GM12878 (cell line): ENCODE results near the gene MPC1L. TPM values are rescaled to one million over a fixed set of nuclear protein-coding genes. Genes with fewer than 3 reads are reported as not detected.
A peak's percentile ranks its signal among the peaks of the same experiment; 100 is the strongest.

Experiments used
- ATAC-seq: fragments of 200-7000 bp; cut with Tn5 transposase; 3 replicates; pipeline ENCODE4 v1.9.1; 2020; ENCODE audit warnings: mild to moderate bottlenecking, moderate library complexity
- BruUV-seq: library from RNA; stranded (reverse); fragments of 400-500 nt; replicated peaks from 2 replicates; lab custom pipeline; 2021; lab: Mats Ljungman, UMichigan
- CTCF ChIA-PET: fragments of 300-600 bp; sonication (Branson Sonifier 250); formaldehyde crosslinking; extraction: SDS; loops from one replicate; lab custom pipeline; 2021; ENCODE audit warnings: inconsistent platforms; lab: Yijun Ruan, JAX
- POLR2A ChIA-PET: fragments of 350-600 bp; formaldehyde crosslinking; extraction: SDS; loops from one replicate; lab custom pipeline; 2021; ENCODE audit warnings: inconsistent platforms; lab: Charles Lee
- RAD21 ChIA-PET: fragments of 300-600 bp; sonication (Branson Sonifier 250); formaldehyde crosslinking; loops from one replicate; lab custom pipeline; 2023; ENCODE audit warnings: antibody characterized with exemption; ENCODE audit not compliant: unreplicated experiment; lab: Charles Lee
- SMC1A ChIA-PET: fragments of 300-600 bp; sonication (Branson Sonifier 250); formaldehyde crosslinking; loops from one replicate; lab custom pipeline; 2023; ENCODE audit not compliant: unreplicated experiment, uncharacterized antibody; lab: Charles Lee
- DNase-seq: peaks from one replicate; pipeline ENCODE4 v3.0.0-alpha.2; 2011; ENCODE audit warnings: low read depth, low spot score
- FAIRE-seq: peaks from 3 replicates; lab custom pipeline; 2011; peaks lifted over from hg19 to GRCh38; lab: Jason Lieb, UNC
- H2AFZ ChIP-seq: 2 replicates; pipeline ENCODE4 v1.6.0; 2011; ENCODE audit warnings: low read depth, low read length, control low read depth; ENCODE audit not compliant: control insufficient read depth
- H3K27ac ChIP-seq: 2 replicates; pipeline ENCODE4 v1.5.1; 2011; ENCODE audit warnings: control low read depth; ENCODE audit not compliant: control insufficient read depth, insufficient read depth
- H3K27me3 ChIP-seq, 2 experiments: replicated peaks in 1 of 2; 2 replicates each; pipeline versions ENCODE4 v1.6.0 to v1.6.1; 2011; ENCODE audit warnings: low read length in 1 of 2; ENCODE audit not compliant: control insufficient read depth in 2 of 2, insufficient read depth in 2 of 2
- H3K36me3 ChIP-seq, 2 experiments: 2 replicates each; pipeline ENCODE4 v1.5.1; 2011; ENCODE audit warnings: low read length in 1 of 2; ENCODE audit not compliant: control insufficient read depth in 2 of 2, insufficient read depth in 2 of 2
- H3K4me1 ChIP-seq: 2 replicates; pipeline ENCODE4 v1.6.1; 2011; ENCODE audit warnings: mild to moderate bottlenecking, low read length, moderate library complexity, mixed read lengths; ENCODE audit not compliant: control insufficient read depth, insufficient read depth
- H3K4me2 ChIP-seq: 2 replicates; pipeline ENCODE4 v1.6.0; 2011; ENCODE audit warnings: control low read depth; ENCODE audit not compliant: control insufficient read depth, insufficient read depth
- H3K4me3 ChIP-seq: fragments of 200-600 bp; sonication (generic); 2 replicates; pipeline ENCODE4 v1.5.1; 2016
- H3K79me2 ChIP-seq: 2 replicates; pipeline ENCODE4 v1.6.0; 2011; ENCODE audit warnings: low read length; ENCODE audit not compliant: control insufficient read depth, insufficient read depth
- H3K9ac ChIP-seq: 2 replicates; pipeline ENCODE4 v1.8.0; 2011; ENCODE audit warnings: low read length, control low read depth, mixed read lengths; ENCODE audit not compliant: control insufficient read depth, insufficient read depth
- H3K9me3 ChIP-seq: replicated peaks from 3 replicates; pipeline ENCODE4 v1.5.1; 2011; ENCODE audit warnings: mild to moderate bottlenecking, low read length; ENCODE audit not compliant: control insufficient read depth, insufficient read depth
- H4K20me1 ChIP-seq: 2 replicates; pipeline ENCODE4 v1.6.0; 2011; ENCODE audit not compliant: control insufficient read depth, insufficient read depth
- RFX5 ChIP-seq: IDR thresholded peaks from 2 replicates; pipeline ENCODE4 v1.6.1; 2011; ENCODE audit warnings: low read depth, low read length, improper control_type of control experiment
- WGBS: methylation state at CpG from one replicate; pipeline ENCODE4 v1.1.6; 2016; ENCODE audit warnings: low lambda C conversion rate; ENCODE audit not compliant: insufficient replicate concordance, insufficient coverage; ENCODE audit errors: missing lambda C conversion rate; 5-methylcytosine and 5-hydroxymethylcytosine counted together
- in situ Hi-C: fragments of 300-500 bp; cut with MboI; formaldehyde crosslinking; loops from 9 replicates; pipeline ENCODE4 v1.14.3; 2018; ENCODE audit warnings: mixed read lengths
- intact Hi-C: fragments of 100-400 bp; cut with micrococcal nuclease; formaldehyde crosslinking; loops from one replicate; pipeline ENCODE4 v1.14.2; 2022; ENCODE audit not compliant: unreplicated experiment
- polyA plus RNA-seq, 11 experiments: library from polyadenylated mRNA; depleted of rRNA in 4 of 11; unstranded in 6 of 11; stranded (reverse) in 5 of 11; fragments of >200 nt; fragmentation: Nextera tagmentation in 4 of 11; fragmentation: Illumina TruSeq in 1 of 11; extraction: Ambion mirVana in 4 of 11; extraction: Trizol in 1 of 11; gene quantifications; 1 replicate in 1 of 11; 2 replicates in 10 of 11; pipeline versions ENCODE4 v1.2.1 to v1.2.3, GENCODE V29; 2011 to 2016; ENCODE audit warnings: inconsistent platforms in 2 of 11, missing spikeins in 2 of 11, low read depth in 1 of 11
- total RNA-seq, 4 experiments: library from RNA; depleted of rRNA in 3 of 4; stranded (reverse); fragments of >200 nt in 3 of 4; fragmentation: Illumina TruSeq in 1 of 4; extraction: Trizol in 1 of 4; gene quantifications; 2 replicates each; pipeline versions ENCODE4 v1.2.1 to v1.2.3, GENCODE V29; 2013 to 2021
- TF ChIP-seq, protein P1 (sequence below): fragments of 450-650 bp; IDR thresholded peaks from 2 replicates; pipeline ENCODE4 v1.6.1; 2016; ENCODE audit warnings: mild to moderate bottlenecking, moderate library complexity, borderline replicate concordance

Gene MPC1L
- total and polyA plus RNA-seq, 10 of the 15 experiments (the other 5 are each of a cell fraction or from before 2014, with no cell fraction given) = not detected

DNA sequence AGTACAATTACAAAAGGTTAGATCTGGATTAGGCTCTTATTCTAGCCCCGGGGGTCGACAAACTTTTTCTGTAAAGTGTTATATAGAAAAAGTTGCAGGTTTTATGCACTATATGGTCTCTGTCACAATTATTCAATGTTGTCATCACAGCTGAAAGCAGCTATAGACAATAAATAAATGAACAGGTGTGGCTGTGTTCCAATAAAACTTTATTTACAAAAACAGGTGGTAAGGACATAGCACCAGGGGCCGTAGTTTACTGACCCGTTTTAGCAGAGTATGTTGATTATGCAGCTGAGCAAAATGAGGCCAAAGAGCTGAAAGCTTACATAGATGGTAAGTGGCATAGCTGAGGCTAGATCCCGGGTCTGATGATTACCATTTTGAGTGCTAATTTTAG is 37.2 kb downstream of the MPC1L start:
- Histone ChIP-seq H3K27me3 (no peaks in the 10 kb centered on the region), H3K9ac (no peak overlapping the region), H3K4me1 (no peaks in the 10 kb centered on the region; the same call in 1 of the 2 replicates), H2AFZ (no peak overlapping the region), H3K27ac (no peak overlapping the region), H3K79me2 (no peaks in the 10 kb centered on the region), H3K4me3 (no peak overlapping the region), H3K4me2 (no peak overlapping the region), H3K36me3 (peaks cover 0 to 17% of the 10 kb centered on the region in 2 experiments), H4K20me1 (no peaks in the 10 kb centered on the region), H3K9me3 (no peaks in the 10 kb centered on the region)
- RAD21 ChIA-PET = no interaction called here
- FAIRE-seq = no peak
- no peak for TF ChIP-seq RFX5
- TF ChIP-seq, protein P1, sequence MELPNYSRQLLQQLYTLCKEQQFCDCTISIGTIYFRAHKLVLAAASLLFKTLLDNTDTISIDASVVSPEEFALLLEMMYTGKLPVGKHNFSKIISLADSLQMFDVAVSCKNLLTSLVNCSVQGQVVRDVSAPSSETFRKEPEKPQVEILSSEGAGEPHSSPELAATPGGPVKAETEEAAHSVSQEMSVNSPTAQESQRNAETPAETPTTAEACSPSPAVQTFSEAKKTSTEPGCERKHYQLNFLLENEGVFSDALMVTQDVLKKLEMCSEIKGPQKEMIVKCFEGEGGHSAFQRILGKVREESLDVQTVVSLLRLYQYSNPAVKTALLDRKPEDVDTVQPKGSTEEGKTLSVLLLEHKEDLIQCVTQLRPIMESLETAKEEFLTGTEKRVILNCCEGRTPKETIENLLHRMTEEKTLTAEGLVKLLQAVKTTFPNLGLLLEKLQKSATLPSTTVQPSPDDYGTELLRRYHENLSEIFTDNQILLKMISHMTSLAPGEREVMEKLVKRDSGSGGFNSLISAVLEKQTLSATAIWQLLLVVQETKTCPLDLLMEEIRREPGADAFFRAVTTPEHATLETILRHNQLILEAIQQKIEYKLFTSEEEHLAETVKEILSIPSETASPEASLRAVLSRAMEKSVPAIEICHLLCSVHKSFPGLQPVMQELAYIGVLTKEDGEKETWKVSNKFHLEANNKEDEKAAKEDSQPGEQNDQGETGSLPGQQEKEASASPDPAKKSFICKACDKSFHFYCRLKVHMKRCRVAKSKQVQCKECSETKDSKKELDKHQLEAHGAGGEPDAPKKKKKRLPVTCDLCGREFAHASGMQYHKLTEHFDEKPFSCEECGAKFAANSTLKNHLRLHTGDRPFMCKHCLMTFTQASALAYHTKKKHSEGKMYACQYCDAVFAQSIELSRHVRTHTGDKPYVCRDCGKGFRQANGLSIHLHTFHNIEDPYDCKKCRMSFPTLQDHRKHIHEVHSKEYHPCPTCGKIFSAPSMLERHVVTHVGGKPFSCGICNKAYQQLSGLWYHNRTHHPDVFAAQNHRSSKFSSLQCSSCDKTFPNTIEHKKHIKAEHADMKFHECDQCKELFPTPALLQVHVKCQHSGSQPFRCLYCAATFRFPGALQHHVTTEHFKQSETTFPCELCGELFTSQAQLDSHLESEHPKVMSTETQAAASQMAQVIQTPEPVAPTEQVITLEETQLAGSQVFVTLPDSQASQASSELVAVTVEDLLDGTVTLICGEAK = peak; percentile 77
- POLR2A ChIA-PET = no interaction called here
- no peak for DNase-seq
- SMC1A ChIA-PET = interaction anchor here (2.4 kb wide), 1 partner anchor 9 kb away, joined by 11 read pairs; no protein-coding TSS in a partner anchor
- no TSS peak for BruUV-seq
- in situ Hi-C loops = no loop called here
- no peak for ATAC-seq
- WGBS = 98% methylated on average over 5 of the region's 5 CpGs
- intact Hi-C loops = loop anchor here (5.0 kb wide), 1 partner anchor 77 kb away; the partner anchor contains the start of gene MED14
- CTCF ChIA-PET = interaction anchor here (1.4 to 2.1 kb wide), 3 partner anchors 9 to 134 kb away, joined by 3 to 4 read pairs (median 3); no protein-coding TSS in a partner anchor
